Nephron progenitor cell (in vitro differentiated cells): ENCODE results near the gene MTHFR.

Source experiments
- DNase-seq: peaks from one replicate; pipeline ENCODE4 v3.0.0; 2021
- H3K27ac Mint-ChIP-seq: 2 replicates; pipeline ENCODE4 v1.8.0; 2021; ENCODE audit warnings: mild to moderate bottlenecking, moderate library complexity, mixed read lengths
- H3K27me3 Mint-ChIP-seq: 2 replicates; pipeline ENCODE4 v1.8.0; 2021; ENCODE audit warnings: mild to moderate bottlenecking, low read depth, mixed read lengths; ENCODE audit not compliant: poor library complexity
- H3K36me3 Mint-ChIP-seq: 2 replicates; pipeline ENCODE4 v1.8.0; 2021; ENCODE audit warnings: low read depth, mixed read lengths
- H3K4me1 Mint-ChIP-seq: 2 replicates; pipeline ENCODE4 v1.8.0; 2021; ENCODE audit warnings: mixed read lengths
- H3K4me3 Mint-ChIP-seq: 2 replicates; pipeline ENCODE4 v1.8.0; 2021; ENCODE audit warnings: mild to moderate bottlenecking, moderate library complexity, mixed read lengths
- H3K9me3 Mint-ChIP-seq: 2 replicates; pipeline ENCODE4 v1.8.0; 2021; ENCODE audit warnings: mild to moderate bottlenecking, moderate library complexity, mixed read lengths
- CTCF ChIP-seq: fragments of 200-600 bp; sonication (generic); IDR thresholded peaks from 2 replicates; pipeline ENCODE4 v1.5.0; 2021; ENCODE audit warnings: antibody characterized with exemption

MTHFR gene

GRCh38 chr1:11790101-11790879 is 15.5 kb downstream of the MTHFR start:
- H3K9me3 Mint-ChIP-seq, result no peaks in the 10 kb centered on the region
- TF ChIP-seq CTCF, result no peak
- peaks cover 66% of the 10 kb centered on the region for H3K4me1 Mint-ChIP-seq
- H3K27me3 Mint-ChIP-seq, result no peaks in the 10 kb centered on the region
- H3K36me3 Mint-ChIP-seq, result peaks cover 35% of the 10 kb centered on the region
- DNase-seq, result no peak
- no peak overlapping the region for H3K4me3 Mint-ChIP-seq
- H3K27ac Mint-ChIP-seq, result peak overlapping the region; percentile 6

GRCh38 chr1:11789126-11790067 is 16.4 kb downstream of the MTHFR start:
- Mint-ChIP-seq H3K27ac (no peak overlapping the region), H3K4me3 (no peak overlapping the region)
- TF ChIP-seq CTCF, result no peak

GRCh38 chr1:11788549-11789053 is 17.2 kb downstream of the MTHFR start:
- TF ChIP-seq CTCF, result no peak
- H3K27me3 Mint-ChIP-seq, result no peaks in the 10 kb centered on the region
- H3K9me3 Mint-ChIP-seq, result no peaks in the 10 kb centered on the region
- H3K36me3 Mint-ChIP-seq, result peaks cover 25% of the 10 kb centered on the region
- H3K27ac Mint-ChIP-seq, result no peak overlapping the region
- H3K4me3 Mint-ChIP-seq, result no peak overlapping the region
- peaks cover 71% of the 10 kb centered on the region for H3K4me1 Mint-ChIP-seq
- DNase-seq, result no peak

More at GRCh38 chr1:11789126-11790067, 16.4 kb downstream of the MTHFR start:
- DNase-seq, result no peak
- Mint-ChIP-seq H3K27me3 (no peaks in the 10 kb centered on the region), H3K9me3 (no peaks in the 10 kb centered on the region), H3K4me1 (peaks cover 68% of the 10 kb centered on the region), H3K36me3 (peaks cover 28% of the 10 kb centered on the region)

DNA sequence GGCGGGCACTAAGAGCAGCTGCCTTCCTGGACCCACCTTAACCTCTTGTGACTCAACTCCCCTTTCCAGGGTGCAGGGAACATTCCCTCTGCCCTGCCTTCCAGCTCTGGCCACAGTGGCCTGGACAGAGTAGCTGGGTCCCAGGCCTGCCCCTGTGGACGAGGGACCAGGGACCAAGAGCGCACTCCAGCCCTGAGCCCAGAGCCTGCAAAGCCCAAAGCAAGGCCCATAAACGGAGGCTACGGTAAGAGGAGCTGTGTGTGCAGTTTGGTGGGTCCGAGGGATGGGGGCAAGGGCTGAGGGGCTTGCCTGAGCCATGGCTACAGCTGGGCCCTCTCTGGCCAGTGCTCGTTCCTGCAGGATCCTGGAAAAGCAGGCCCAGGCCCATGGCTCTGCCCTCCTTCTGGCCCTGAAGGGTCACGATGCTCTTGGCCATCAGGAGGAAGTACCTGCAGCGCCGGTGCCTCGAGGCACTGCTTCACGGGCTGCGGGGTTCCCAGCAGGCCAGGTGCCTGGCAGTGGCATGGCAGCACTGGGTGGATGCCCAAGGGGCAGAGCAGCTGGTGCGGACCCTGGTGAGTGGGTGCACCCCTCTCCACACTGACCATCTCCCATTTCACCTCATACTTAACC is 17.8 kb downstream of the MTHFR start:
- no peak overlapping the region for H3K4me3 Mint-ChIP-seq
- H3K36me3 Mint-ChIP-seq, result peaks cover 25% of the 10 kb centered on the region
- DNase-seq, result no peak
- no peaks in the 10 kb centered on the region for H3K27me3 Mint-ChIP-seq
- H3K9me3 Mint-ChIP-seq, result no peaks in the 10 kb centered on the region
- no peak overlapping the region for H3K27ac Mint-ChIP-seq
- H3K4me1 Mint-ChIP-seq, result peaks cover 76% of the 10 kb centered on the region
- no peak for TF ChIP-seq CTCF

DNA sequence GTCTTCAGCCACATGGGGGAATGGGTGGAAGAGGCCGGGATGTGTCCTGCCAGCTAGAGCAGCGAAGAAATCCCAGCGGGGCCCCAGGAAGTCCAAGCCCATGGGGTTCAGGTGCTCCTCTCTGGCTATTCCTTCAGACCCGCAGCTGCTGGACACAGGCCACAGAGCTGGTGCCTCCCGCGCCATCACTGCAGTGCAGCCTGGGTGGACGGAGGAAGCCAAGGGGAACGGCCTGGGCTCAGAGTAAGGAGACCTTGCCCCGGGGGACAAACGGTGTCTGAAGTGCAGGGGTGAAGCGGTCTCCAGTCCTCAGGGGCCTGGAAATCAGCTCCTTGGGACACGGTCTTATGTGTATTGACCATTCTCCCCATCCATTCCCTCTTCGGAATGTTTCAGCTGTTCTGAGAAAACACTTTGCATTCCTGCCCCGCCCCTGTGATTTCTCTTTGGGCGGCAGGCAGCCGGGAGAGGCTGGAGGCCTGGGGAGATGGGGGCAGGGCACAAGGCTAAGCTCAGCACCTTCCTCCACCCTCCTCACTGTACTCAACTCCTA is 18.4 kb downstream of the MTHFR start:
- peaks cover 19% of the 10 kb centered on the region for H3K36me3 Mint-ChIP-seq
- TF ChIP-seq CTCF, result no peak
- H3K4me1 Mint-ChIP-seq, result peaks cover 78% of the 10 kb centered on the region
- H3K27ac Mint-ChIP-seq, result no peak overlapping the region
- no peaks in the 10 kb centered on the region for H3K9me3 Mint-ChIP-seq
- no peak for DNase-seq
- no peak overlapping the region for H3K4me3 Mint-ChIP-seq
- no peaks in the 10 kb centered on the region for H3K27me3 Mint-ChIP-seq
